ENCODE data around the gene TMEM97.
"Not testable (repeated sequence)": the region's sequence is repeated elsewhere in the genome, so short reads cannot be mapped to it uniquely, and the experiment has no call there.

TMEM97 gene

GRCh38 chr17:28338769-28339212 is 19.8 kb downstream of the TMEM97 start:
- not testable (repeated sequence) for DNase-seq

GRCh38 chr17:28339431-28339830 is 20.4 kb downstream of the TMEM97 start:
- DNase-seq, result no peak

DNA sequence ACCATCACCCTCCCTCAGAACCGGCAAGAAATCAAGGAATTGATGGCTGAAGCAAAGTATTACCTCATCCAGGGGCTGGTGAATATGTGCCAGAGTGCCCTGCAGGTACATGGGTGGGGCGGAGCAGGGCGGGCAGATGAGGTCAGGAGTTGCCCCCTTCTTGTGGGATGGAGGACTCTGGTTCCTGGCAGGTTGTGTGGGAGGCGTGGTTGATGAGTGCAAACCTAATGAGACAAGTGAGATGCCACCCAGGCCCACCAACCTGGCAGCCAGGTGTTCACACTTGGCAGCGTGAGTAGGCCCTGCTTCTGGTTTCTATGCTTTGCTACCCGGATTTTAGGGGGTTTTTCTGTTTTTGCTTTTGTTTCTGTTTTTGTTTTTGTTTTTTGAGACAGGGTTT is 21.4 kb downstream of the TMEM97 start:
- DNase-seq, result no peak

DNA sequence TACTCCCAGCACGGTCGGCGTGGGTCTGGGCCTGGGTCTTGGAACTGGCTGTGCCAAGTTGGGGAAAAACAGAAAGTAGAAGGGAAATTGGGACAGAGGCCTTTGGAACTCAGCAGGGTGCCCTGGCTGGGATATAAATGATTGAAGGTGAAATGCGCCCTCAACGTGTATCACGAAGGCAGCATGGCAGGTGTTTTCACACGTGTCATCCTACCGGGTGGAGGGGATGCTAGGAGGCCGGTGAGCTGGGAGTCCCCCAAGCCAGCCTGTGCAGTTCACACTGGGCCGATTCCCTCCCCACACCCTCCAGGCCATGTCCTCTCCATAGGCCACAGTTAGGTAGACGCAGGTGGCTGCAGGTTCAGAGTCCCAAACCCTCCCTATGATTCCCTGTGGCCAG is 22.5 kb downstream of the TMEM97 start:
- no peak for DNase-seq

- DNase-seq, result no peak
Observed at GRCh38 chr17:28342313-28342712, 23.3 kb downstream of the TMEM97 start.

DNA sequence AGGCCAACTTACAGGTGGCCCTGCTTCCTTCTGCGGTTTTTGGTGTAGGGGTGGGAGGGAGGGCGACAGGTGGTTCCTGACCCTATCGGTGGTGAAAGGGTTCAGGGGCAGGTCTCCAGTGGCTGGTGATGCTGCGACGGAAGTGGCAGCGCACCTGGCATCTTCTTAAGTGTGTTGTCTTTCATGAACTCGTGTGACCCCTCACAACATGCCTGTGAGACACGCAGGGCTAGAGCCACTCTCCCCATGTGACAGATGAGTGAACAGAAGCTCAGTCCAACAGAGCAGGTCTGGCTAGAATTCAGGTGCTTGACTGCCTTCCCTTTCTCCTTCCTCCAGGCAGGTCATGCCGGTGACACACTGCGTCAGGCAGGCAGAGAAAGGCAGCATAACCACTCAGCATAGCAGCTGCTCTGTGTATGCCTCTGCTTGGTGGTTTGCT is 24.5 kb downstream of the TMEM97 start:
- DNase-seq, result no peak

DNA sequence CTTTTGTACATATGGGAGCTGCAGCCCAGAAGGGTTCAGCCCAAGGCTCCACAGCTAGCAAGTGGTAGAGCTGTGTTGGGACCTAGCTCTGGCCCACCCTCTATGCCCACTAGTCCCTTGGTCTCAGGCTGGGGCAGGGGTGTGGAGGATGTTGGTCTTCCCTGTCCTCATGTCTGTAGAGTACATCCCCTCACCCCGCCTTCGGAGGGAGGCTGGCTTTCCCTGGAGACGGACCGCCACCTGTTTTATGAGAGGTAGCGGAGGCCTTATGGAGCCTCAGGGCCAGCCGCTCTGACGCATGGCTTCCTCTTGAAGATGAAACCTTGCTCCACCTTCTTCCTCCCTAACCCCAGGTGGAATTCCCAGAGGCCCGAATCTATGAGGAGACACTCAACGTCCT is 25.0 kb downstream of the TMEM97 start:
- no peak for DNase-seq

- DNase-seq, result no peak
Observed at GRCh38 chr17:28344435-28344901, 25.5 kb downstream of the TMEM97 start.

GRCh38 chr17:28345419-28346198 is 26.6 kb downstream of the TMEM97 start:
- DNase-seq, result no peak

- no peak for DNase-seq
Observed at GRCh38 chr17:28346199-28346580, 27.2 kb downstream of the TMEM97 start.

GRCh38 chr17:28346746-28347246 is 27.8 kb downstream of the TMEM97 start:
- no peak for DNase-seq

DNA sequence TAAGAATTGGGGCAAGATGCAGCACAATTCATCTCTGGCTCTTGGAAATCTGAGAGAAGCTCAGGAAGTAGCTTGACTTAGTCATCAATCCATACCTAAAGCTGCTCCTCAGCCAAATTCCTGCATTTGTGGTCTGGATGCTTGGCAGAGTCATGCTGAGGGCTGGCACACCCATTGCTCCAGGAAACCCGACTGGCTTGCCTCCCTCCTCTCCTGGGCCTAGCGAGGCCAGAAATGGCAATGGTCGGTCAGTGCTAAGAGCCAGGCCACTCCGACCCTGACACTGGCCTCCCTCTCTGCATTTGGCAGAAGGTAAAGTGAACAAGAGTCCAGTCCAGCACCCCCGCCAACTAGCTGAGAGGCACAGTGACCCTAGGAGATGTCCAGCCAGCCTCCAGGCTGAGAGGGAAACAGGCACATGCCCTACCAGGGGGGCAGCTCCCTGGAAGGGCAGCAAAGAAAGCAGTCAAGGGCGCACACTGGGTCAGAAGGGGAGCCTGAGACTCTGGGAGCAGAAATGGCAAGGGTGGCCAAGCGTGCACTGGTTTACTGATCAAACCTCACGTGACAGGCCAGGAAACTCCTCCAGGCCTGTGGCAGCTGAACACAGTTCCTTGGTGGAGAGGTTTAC is 28.4 kb downstream of the TMEM97 start:
- no peak for DNase-seq

DNA sequence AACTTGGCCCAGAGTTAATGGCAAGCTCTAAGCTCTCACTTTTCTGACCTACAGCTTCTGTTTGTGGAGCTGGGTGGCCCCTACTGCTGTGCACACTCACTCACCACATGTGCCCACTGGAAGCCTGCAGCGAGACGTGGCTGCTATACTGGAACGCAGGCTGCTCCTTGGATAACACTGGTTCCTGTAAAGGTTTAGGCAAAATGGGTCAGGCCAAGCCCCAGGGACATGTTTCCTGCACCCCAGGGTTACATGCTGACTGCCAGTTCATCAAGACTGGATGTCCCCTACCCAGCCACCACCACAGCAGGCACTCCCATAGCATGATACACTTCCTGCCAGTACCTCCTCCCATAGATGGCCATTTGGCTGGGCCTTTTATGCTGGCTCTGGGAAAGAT is 30.0 kb downstream of the TMEM97 start:
- DNase-seq, result no peak

- no peak for DNase-seq
Observed at GRCh38 chr17:28350271-28350670, 31.3 kb downstream of the TMEM97 start.

DNA sequence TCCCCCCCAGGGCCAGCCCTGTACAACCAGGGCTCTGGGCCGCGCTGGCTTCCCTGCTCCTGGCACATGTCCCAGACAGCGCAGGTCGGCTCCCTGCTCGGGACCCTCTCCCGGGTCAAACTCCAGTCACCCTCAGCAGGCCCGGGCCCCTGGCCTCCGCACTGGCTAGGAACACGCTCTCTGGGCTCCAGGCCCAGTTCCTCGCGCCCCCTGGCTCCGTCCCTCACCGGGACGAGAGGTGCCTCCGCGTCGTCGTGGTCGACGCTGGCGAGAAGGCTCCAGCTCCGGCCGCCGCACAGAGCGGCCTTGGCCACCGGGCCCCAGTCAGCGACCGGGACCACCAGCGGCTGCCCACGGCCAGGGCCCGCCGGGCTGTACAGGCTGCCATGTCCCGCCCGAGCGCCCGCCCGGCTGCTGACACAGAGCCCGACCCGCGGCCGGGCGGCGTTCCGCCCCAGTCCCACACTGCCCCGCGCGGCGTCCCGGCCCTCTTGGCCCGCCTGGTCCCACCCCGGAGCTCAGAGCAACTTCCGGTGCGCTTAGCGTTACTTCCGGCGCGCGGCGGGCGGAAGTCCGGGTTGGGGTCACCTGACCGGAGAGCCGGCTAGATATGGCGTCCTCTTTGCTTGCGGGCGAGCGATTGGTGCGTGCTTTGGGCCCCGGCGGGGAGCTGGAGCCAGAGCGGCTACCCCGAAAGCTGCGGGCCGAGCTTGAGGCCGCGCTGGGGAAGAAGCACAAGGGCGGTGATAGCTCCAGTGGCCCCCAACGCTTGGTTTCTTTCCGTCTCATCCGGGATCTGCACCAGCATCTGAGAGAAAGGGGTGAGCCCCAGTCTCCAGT is 38.3 kb downstream of the TMEM97 start, which contains the start of gene POLDIP2:
TSS of gene POLDIP2 (minus strand) at position 467 of the 840 bp plus-strand sequence. CDS start at position 388, 79 bp downstream.
- DNase-seq, result peak; percentile 95

- DNase-seq, result no peak
Observed at GRCh38 chr17:28357901-28358197, 38.8 kb downstream of the TMEM97 start.

DNA sequence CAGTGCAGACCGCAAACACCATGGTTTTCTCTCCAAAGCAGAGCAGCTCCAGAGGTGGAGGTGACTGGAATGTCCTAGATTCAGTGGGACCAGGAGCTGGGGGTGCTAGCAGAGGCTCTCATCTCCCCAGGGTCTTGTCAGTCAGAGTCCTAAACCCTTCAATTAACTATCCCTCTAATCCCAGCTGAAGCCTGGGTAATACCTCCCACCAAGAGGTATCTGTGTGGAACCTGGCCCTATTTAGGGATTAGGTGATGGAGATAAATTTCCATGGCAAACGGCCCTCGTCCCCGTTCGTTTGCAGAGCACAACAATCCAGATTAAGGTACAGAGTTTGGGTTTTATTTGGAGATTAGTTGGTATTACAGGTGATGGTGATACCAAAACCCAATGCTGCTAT is 44.2 kb downstream of the TMEM97 start:
- no peak for DNase-seq

GRCh38 chr17:28363776-28364650 is 45.0 kb downstream of the TMEM97 start:
- DNase-seq, result no peak

- DNase-seq, result no peak
Observed at GRCh38 chr17:28364665-28365363, 45.8 kb downstream of the TMEM97 start, which contains the start of gene SEBOX. SEBOX (minus strand) TSS chr17:28365199; CDS start chr17:28365151, 48 bp downstream.

- no peak for DNase-seq
Observed at GRCh38 chr17:28365487-28365886, 46.5 kb downstream of the TMEM97 start.

GRCh38 chr17:28366605-28367004 is 47.6 kb downstream of the TMEM97 start:
- no peak for DNase-seq

Data from CD4-positive, alpha-beta T cell treated with Interleukin-4 for 4 hours (primary cell).